ENCODE data around the gene SULT1C3.

- TF ChIP-seq, protein P1, sequence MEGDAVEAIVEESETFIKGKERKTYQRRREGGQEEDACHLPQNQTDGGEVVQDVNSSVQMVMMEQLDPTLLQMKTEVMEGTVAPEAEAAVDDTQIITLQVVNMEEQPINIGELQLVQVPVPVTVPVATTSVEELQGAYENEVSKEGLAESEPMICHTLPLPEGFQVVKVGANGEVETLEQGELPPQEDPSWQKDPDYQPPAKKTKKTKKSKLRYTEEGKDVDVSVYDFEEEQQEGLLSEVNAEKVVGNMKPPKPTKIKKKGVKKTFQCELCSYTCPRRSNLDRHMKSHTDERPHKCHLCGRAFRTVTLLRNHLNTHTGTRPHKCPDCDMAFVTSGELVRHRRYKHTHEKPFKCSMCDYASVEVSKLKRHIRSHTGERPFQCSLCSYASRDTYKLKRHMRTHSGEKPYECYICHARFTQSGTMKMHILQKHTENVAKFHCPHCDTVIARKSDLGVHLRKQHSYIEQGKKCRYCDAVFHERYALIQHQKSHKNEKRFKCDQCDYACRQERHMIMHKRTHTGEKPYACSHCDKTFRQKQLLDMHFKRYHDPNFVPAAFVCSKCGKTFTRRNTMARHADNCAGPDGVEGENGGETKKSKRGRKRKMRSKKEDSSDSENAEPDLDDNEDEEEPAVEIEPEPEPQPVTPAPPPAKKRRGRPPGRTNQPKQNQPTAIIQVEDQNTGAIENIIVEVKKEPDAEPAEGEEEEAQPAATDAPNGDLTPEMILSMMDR (IDR thresholded peaks at IDR 0.05; ENCODE audit: low read depth, low read length, poor library complexity, severe bottlenecking), result no peak
- TF ChIP-seq EZH2phosphoT487 (IDR thresholded peaks at IDR 0.05; ENCODE audit: borderline replicate concordance, low read length), result no peak
These were observed 70.1 kb downstream of the SULT1C3 start for GRCh38 chr2:108309903-108310302.
